ENCODE measurements around the gene APOA5. TPM values are rescaled to one million over a fixed set of nuclear protein-coding genes. Genes with fewer than 3 reads are reported as not detected.

APOA5 gene
- total and polyA plus RNA-seq, 2 of the 13 experiments (the other 11 are each of a cell fraction or from before 2014, with no cell fraction given) = 44.0 to 49.1 TPM

DNA sequence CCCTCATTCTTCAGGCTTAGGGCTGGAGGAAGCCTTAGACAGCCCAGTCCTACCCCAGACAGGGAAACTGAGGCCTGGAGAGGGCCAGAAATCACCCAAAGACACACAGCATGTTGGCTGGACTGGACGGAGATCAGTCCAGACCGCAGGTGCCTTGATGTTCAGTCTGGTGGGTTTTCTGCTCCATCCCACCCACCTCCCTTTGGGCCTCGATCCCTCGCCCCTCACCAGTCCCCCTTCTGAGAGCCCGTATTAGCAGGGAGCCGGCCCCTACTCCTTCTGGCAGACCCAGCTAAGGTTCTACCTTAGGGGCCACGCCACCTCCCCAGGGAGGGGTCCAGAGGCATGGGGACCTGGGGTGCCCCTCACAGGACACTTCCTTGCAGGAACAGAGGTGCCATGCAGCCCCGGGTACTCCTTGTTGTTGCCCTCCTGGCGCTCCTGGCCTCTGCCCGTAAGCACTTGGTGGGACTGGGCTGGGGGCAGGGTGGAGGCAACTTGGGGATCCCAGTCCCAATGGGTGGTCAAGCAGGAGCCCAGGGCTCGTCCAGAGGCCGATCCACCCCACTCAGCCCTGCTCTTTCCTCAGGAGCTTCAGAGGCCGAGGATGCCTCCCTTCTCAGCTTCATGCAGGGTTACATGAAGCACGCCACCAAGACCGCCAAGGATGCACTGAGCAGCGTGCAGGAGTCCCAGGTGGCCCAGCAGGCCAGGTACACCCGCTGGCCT, 38.7 kb upstream of the APOA5 start:
- no peak for ATAC-seq
- intact Hi-C loops (cut with micrococcal nuclease; ENCODE audit: unreplicated experiment) = no loop called here
- no peak overlapping the region for H2AFZ ChIP-seq (ENCODE audit: low read length)
- peak overlapping the region; percentile 99 for H3K27ac ChIP-seq (ENCODE audit: extremely low read length, insufficient read depth, low read length)
- H3K9me3 ChIP-seq (ENCODE audit: low read length) = no peaks in the 10 kb centered on the region
- peaks cover 98% of the 10 kb centered on the region for H3K4me1 ChIP-seq (ENCODE audit: insufficient read depth, low read length)
- peaks cover 31% of the 10 kb centered on the region for H3K79me2 ChIP-seq (ENCODE audit: insufficient read depth, low read length)
- POLR2A ChIA-PET = interaction anchor here (1.1 to 18.4 kb wide), 13 partner anchors 8 to 469 kb away, joined by 3 to 1365 read pairs (median 21); partner anchors contain the start of genes APOA1, APOA5, BUD13 and PAFAH1B2
- peak overlapping the region; percentile 61 to 79 (median 62) for H3K4me3 ChIP-seq (replicated peaks in 1 of 3; ENCODE audit: insufficient read depth in 1 of 3, low read depth in 2 of 3, low read length in 3 of 3)
- BruUV-seq (replicated peaks) = TSS peak; percentile 58
- in situ Hi-C loops (cut with HindIII; ENCODE audit: extremely low pct_ligation_motif_present, low pct_unique_long_range_greater_than_20kb) = no loop called here
- peaks cover under 1% of the 10 kb centered on the region; the same call in 1 of the 2 replicates for H4K20me1 ChIP-seq (ENCODE audit: insufficient read depth, low read length)
- FAIRE-seq = no peak
- DNase-seq (ENCODE audit: low spot score) = no peak
- 13% methylated on average over 4 of the region's 17 CpGs for WGBS (ENCODE audit: low lambda C conversion rate)
- H3K27me3 ChIP-seq (ENCODE audit: control insufficient read depth in 1 of 2, insufficient read depth in 2 of 2, low read length in 2 of 2) = no peaks in the 10 kb centered on the region
- no peaks in the 10 kb centered on the region; a peak in 1 of 5 replicates for H3K36me3 ChIP-seq (replicated peaks in 1 of 2; ENCODE audit: control insufficient read depth in 1 of 2, insufficient read depth in 2 of 2, low read length in 2 of 2)
- CTCF ChIA-PET (ENCODE audit: low intra/inter-chr PET ratio, low total read pairs) = interaction anchor here (2.3 kb wide), 1 partner anchor 38 kb away, joined by 12 read pairs; the partner anchor contains the start of gene APOA5
- peak overlapping the region; percentile 82 for H3K9ac ChIP-seq (ENCODE audit: insufficient read depth, low read depth, low read length)
- peak overlapping the region; percentile 97 for H3K4me2 ChIP-seq (ENCODE audit: low read depth, low read length)
- TF ChIP-seq, protein P1, sequence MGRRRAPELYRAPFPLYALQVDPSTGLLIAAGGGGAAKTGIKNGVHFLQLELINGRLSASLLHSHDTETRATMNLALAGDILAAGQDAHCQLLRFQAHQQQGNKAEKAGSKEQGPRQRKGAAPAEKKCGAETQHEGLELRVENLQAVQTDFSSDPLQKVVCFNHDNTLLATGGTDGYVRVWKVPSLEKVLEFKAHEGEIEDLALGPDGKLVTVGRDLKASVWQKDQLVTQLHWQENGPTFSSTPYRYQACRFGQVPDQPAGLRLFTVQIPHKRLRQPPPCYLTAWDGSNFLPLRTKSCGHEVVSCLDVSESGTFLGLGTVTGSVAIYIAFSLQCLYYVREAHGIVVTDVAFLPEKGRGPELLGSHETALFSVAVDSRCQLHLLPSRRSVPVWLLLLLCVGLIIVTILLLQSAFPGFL (CRISPR knock-in tag; IDR thresholded peaks at IDR 0.05) = no peak
- TF ChIP-seq, protein P2, sequence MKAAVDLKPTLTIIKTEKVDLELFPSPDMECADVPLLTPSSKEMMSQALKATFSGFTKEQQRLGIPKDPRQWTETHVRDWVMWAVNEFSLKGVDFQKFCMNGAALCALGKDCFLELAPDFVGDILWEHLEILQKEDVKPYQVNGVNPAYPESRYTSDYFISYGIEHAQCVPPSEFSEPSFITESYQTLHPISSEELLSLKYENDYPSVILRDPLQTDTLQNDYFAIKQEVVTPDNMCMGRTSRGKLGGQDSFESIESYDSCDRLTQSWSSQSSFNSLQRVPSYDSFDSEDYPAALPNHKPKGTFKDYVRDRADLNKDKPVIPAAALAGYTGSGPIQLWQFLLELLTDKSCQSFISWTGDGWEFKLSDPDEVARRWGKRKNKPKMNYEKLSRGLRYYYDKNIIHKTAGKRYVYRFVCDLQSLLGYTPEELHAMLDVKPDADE (CRISPR knock-in tag; IDR thresholded peaks at IDR 0.05) = no peak
- TF ChIP-seq ZNF546 (CRISPR knock-in tag; conservative IDR thresholded peaks at IDR 0.05) (peak; percentile 52; the same call in 1 of the 2 replicates), PAX8 (CRISPR knock-in tag; IDR thresholded peaks at IDR 0.05; ENCODE audit: borderline replicate concordance) (0 out of 2 replicates have a peak, but pooled peaks have one; percentile 53), REPIN1 (CRISPR knock-in tag; IDR thresholded peaks at IDR 0.05; ENCODE audit: borderline replicate concordance, low read depth) (peak; percentile 4; the same call in 1 of the 2 replicates), RARG (CRISPR knock-in tag; IDR thresholded peaks at IDR 0.05; ENCODE audit: low read depth) (no peak), ZNF12 (CRISPR knock-in tag; IDR thresholded peaks at IDR 0.05) (no peak), CBX1 (IDR thresholded peaks at IDR 0.05; ENCODE audit: low read depth) (no peak), MEF2D (CRISPR knock-in tag; IDR thresholded peaks at IDR 0.05) (0 out of 2 replicates have a peak, but pooled peaks have one; percentile 34), ZNF766 (CRISPR knock-in tag; IDR thresholded peaks at IDR 0.05; ENCODE audit: borderline replicate concordance) (no peak), NCOA1 (CRISPR knock-in tag; IDR thresholded peaks at IDR 0.05) (peak; percentile 7; the same call in 1 of the 2 replicates), SP4 (CRISPR knock-in tag; IDR thresholded peaks at IDR 0.05) (no peak), NCOR1 (IDR thresholded peaks at IDR 0.05; ENCODE audit: borderline replicate concordance, low read length) (no peak), TMF1 (CRISPR knock-in tag; IDR thresholded peaks at IDR 0.05; ENCODE audit: low read depth) (peak; percentile 4; the same call in 1 of the 2 replicates), KDM5B (CRISPR knock-in tag; IDR thresholded peaks at IDR 0.05; ENCODE audit: borderline replicate concordance) (0 out of 2 replicates have a peak, but pooled peaks have one; percentile 50), ZNF83 (CRISPR knock-in tag; IDR thresholded peaks at IDR 0.05; ENCODE audit: borderline replicate concordance) (no peak)
- TF ChIP-seq, protein P3, sequence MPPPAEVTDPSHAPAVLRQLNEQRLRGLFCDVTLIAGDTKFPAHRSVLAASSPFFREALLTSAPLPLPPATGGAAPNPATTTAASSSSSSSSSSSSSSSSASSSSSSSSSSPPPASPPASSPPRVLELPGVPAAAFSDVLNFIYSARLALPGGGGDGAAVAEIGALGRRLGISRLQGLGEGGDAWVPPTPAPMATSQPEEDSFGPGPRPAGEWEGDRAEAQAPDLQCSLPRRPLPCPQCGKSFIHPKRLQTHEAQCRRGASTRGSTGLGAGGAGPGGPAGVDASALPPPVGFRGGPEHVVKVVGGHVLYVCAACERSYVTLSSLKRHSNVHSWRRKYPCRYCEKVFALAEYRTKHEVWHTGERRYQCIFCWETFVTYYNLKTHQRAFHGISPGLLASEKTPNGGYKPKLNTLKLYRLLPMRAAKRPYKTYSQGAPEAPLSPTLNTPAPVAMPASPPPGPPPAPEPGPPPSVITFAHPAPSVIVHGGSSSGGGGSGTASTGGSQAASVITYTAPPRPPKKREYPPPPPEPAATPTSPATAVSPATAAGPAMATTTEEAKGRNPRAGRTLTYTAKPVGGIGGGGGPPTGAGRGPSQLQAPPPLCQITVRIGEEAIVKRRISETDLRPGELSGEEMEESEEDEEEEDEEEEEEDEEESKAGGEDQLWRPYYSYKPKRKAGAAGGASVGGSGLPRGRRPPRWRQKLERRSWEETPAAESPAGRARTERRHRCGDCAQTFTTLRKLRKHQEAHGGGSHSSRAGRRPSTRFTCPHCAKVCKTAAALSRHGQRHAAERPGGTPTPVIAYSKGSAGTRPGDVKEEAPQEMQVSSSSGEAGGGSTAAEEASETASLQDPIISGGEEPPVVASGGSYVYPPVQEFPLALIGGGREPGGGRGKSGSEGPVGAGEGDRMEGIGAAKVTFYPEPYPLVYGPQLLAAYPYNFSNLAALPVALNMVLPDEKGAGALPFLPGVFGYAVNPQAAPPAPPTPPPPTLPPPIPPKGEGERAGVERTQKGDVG (CRISPR knock-in tag; IDR thresholded peaks at IDR 0.05; ENCODE audit: borderline replicate concordance) = 0 out of 2 replicates have a peak, but pooled peaks have one; percentile 30
- TF ChIP-seq, protein P4, sequence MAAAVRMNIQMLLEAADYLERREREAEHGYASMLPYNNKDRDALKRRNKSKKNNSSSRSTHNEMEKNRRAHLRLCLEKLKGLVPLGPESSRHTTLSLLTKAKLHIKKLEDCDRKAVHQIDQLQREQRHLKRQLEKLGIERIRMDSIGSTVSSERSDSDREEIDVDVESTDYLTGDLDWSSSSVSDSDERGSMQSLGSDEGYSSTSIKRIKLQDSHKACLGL (CRISPR knock-in tag; IDR thresholded peaks at IDR 0.05) = peak; percentile 34; the same call in 1 of the 2 replicates

Data from HepG2 (cell line).